Omental fat pad (tissue), 4 donors: ENCODE results near the gene USP2. TPM values are rescaled to one million over a fixed set of nuclear protein-coding genes. Genes with fewer than 3 reads are reported as not detected.

Experiments used
- ATAC-seq: fragments of 150-250 bp; one replicate; pipeline ENCODE4 v1.9.1; 2016; ENCODE audit warnings: mild to moderate bottlenecking, moderate library complexity; ENCODE audit not compliant: low FRiP score
- DNase-seq: peaks from one replicate; pipeline ENCODE4 v3.0.0-alpha.2; 2019; ENCODE audit warnings: low spot score
- total RNA-seq, 4 donors: library from RNA; depleted of rRNA; stranded (reverse); fragments of >200 nt; gene quantifications; one replicate each; pipeline ENCODE4 v1.1.0, GENCODE V29; 2016
- TF ChIP-seq, protein P1 (sequence below), 3 donors: fragments of 450-650 bp; IDR thresholded peaks; one replicate each; pipeline ENCODE4 v1.5.1; 2016 to 2017; ENCODE audit warnings: antibody characterized with exemption in 3 of 3, mild to moderate bottlenecking in 3 of 3, moderate library complexity in 2 of 3

The USP2 gene
- total RNA-seq, 4 donors from 2014 or later, result 0.63 to 18.7 (median 9.2) TPM

DNA sequence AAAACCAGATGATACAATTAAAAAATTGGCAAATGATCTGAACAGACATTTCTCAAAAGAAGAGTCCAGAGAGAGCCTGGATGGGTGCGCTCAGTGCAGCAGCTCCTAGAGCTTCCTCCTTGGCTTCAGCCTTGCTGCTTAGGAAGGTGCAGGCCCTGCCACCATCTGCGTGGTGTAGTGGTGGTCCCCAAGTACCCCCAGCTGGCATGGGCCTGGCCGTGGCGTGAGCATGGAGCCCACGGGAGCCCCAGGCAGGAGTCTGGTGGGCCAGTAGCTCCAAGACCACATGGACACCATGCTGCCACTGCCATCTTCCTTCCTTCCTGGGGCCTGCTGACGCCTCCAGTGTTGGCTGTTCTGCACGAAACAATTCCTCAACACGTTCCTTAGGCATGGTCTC is 21.0 kb upstream of the USP2 start:
- DNase-seq (no peak), ATAC-seq (no peak)
- TF ChIP-seq, protein P1, sequence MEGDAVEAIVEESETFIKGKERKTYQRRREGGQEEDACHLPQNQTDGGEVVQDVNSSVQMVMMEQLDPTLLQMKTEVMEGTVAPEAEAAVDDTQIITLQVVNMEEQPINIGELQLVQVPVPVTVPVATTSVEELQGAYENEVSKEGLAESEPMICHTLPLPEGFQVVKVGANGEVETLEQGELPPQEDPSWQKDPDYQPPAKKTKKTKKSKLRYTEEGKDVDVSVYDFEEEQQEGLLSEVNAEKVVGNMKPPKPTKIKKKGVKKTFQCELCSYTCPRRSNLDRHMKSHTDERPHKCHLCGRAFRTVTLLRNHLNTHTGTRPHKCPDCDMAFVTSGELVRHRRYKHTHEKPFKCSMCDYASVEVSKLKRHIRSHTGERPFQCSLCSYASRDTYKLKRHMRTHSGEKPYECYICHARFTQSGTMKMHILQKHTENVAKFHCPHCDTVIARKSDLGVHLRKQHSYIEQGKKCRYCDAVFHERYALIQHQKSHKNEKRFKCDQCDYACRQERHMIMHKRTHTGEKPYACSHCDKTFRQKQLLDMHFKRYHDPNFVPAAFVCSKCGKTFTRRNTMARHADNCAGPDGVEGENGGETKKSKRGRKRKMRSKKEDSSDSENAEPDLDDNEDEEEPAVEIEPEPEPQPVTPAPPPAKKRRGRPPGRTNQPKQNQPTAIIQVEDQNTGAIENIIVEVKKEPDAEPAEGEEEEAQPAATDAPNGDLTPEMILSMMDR (IDR thresholded peaks at IDR 0.05), result no peak

DNA sequence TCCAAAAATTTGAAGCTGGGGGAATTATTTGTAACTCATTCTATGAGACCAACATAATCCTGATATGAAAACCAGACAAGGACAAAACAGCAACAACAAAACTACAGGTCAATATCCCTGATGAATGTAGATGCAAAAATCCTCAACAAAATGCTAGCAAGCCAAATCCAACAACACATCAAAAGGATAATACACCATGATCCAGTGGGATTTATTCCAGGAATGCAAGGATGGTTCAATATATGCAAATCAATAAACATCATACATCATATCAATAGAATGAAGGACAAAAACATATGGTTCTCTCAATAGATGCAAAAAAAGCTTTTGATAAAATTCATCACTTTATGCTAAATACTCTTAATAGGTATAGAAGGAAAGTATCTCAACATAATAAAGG is 19.4 kb upstream of the USP2 start:
- TF ChIP-seq, protein P1 (IDR thresholded peaks at IDR 0.05), result no peak
- ATAC-seq (no peak), DNase-seq (no peak)

DNA sequence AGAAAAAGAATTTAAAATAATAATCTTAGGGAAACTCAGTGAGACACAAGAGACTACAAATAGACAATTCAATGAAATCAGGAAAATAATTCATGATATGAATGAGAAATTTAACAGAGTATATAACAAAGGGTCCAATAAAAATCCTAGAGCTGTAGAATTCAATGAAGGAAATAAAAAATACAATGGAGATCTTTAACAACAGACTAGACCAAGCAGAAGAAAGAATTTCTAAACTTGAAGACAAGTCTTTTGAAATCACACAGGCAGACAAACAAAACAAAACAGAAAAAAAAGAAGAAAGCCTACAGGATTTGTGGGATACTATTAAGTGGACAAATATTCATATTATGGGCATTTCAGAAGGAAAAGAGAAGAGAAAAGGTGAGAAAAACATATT is 16.2 kb upstream of the USP2 start:
- DNase-seq (no peak), ATAC-seq (no peak)
- TF ChIP-seq, protein P1 (IDR thresholded peaks at IDR 0.05), result no peak

DNA sequence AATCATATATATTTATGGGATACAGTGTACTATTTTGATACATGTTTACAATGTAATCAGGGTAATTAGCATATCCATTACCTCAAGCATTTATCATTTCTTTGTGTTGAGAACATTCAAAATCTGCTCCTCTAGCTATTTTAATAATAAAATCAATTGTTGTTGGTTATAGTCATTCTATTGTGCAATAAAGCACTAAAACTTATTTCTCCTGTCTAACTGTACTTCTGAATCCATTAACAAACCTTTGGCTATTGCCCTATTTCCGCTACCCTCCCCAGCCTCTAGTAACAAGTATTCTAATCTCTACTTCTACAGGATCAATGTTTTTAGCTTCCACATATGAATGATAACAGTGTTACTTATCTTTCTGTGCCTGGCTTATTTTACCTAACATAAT is 15.3 kb upstream of the USP2 start:
- TF ChIP-seq, protein P1 (IDR thresholded peaks at IDR 0.05), result no peak
- ATAC-seq (no peak), DNase-seq (no peak)

DNA sequence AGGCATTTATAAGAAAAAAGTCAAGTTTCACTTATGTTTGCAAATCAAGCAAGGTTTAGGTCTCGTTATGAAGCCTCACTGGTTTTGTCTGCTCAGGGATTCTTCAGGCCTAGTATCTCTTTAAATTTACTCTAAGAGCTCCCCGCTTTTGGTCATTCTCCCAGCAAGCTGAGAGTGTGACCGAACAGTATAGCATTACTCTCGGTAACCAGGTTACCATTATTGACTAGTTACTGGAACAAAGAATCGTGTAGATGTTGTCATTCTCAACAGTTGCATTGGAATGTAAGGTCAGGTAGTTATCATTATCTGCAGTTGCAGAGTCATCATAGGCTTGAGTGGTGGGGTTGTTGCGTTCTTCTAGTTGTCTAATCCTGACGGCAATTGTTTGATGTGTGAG is 9.8 kb upstream of the USP2 start:
- DNase-seq (no peak), ATAC-seq (no peak)

DNA sequence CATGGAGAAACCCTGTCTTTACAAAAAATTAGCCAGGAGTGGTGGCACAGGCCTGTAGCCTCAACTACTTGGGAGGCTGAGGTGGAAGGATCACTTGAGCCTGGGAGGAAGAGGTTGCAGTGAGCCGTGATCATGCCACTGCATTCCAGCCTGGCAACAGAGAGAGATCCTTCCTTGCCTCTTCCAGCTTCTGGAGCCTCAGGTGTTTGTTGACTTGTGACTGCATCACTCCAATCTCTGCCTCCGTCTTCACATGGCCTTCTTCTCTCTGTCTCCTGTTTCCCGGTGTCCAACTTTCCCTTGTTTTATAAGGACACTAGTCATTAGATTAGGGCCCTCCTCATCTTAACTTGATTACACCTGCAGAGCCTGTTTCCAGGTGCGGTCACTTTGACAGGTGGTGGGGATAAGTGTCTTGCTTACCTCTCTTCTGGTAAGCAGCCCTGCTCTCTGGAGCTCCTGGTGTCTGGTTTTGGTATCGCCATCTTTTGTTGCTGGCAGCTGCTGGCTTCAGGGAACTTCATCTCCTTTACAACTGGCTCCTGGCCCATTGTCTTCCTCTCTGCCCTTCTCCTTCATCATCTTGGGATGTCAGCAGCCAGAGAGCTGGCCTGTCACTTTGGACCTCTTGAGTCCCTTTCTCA is 8.2 kb upstream of the USP2 start:
- TF ChIP-seq, protein P1 (IDR thresholded peaks at IDR 0.05), result no peak
- ATAC-seq (no peak), DNase-seq (no peak)

More for the DNA sequence above, 9.8 kb upstream of the USP2 start:
- TF ChIP-seq, protein P1 (IDR thresholded peaks at IDR 0.05), result no peak

DNA sequence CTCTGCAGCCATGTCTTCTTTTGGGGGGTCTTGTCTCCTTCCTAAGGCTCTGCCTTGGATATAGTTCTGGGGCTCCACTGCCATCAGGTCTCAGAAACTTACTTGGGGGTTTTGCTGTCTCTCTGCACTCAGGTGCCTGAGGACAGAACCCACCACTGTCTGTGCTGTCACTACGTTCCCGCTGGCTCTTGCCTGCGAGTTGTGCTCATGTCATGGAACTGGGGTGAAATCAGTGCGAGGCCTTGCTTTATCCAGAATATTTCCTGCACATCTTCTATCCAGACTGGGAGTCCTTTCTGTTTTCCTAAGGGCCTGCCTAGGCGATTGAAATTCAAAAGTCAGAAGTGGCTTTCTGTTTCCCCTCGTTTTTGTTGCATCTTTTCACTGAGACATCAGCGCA is 6.6 kb upstream of the USP2 start:
- TF ChIP-seq, protein P1 (IDR thresholded peaks at IDR 0.05), result no peak
- DNase-seq, result no peak
- ATAC-seq, result no peak
